Caki2 (cell line): ENCODE measurements around the gene IL17REL. TPM values are rescaled to one million over a fixed set of nuclear protein-coding genes. Genes with fewer than 3 reads are reported as not detected.
"Not testable (repeated sequence)": the region's sequence is repeated elsewhere in the genome, so short reads cannot be mapped to it uniquely, and the experiment has no call there.

Source experiments
- DNase-seq: peaks from one replicate; pipeline ENCODE4 v3.0.0-alpha.2; 2015; ENCODE audit warnings: low read depth
- in situ Hi-C: cut with HindIII; loops from 2 replicates; pipeline ENCODE4 v1.10.0; 2016; ENCODE audit warnings: low sequenced_read_pairs, low pct_unique_long_range_greater_than_20kb, mixed read lengths
- total RNA-seq: library from RNA; depleted of rRNA; stranded (reverse); fragments of >200 nt; shearing (Covaris generic); gene quantifications from 2 replicates; pipeline ENCODE4 v1.2.3, GENCODE V29; 2014; ENCODE audit warnings: low replicate concordance

The IL17REL gene
- total RNA-seq, 1 experiment from 2014 or later, result not detected

DNA sequence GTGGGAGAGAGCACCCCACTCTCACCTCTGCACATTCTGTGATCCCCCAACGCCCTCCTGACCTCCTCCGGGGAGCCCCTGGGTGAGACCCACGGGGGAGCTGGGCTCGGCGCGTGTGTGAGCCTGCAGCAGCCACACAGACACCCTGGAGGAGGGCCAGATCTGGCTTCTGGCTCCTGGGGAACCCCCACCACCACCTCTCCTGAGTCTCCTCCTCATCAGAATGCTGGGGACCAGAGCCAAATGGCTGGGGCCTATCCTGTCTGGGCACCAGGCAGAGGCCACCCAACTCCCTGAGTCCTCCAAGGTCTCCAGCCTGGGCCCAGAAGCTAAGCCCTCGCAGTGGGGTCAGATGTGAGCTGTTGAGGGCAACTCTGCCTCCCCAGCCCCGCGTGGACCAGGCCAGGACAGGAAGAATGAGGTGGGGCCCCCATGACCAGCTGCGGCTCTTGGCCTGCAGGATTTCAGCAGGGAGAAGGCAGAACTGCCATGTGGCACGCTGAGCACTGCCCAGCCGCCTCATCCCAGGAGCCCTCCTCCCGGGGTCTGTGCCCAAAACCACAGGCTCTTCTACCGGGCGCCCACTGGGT lies 57.5 kb downstream of the IL17REL start:
- in situ Hi-C loops, result no loop called here
- DNase-seq, result no peak

DNA sequence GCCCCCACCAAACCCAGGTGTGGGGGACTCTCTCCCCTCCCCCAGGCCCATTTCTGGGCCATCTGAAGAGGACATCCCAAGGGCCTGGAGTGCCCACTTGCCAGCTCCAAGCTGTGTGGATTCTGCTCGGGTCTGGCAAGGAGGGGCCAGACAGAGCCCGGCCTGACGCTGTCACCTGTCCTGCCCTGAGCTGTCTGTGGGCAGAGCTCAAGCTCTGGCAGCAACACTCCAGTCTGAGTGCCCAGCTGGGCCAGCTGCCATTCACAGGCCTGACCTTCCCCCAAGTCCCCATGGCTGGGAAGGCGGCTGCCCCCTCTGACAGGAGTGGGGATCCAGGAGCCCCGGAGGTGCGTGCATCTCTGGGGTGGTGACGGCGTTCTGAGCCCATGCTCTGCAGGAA lies 58.2 kb downstream of the IL17REL start:
- DNase-seq, result no peak
- in situ Hi-C loops, result no loop called here

DNA sequence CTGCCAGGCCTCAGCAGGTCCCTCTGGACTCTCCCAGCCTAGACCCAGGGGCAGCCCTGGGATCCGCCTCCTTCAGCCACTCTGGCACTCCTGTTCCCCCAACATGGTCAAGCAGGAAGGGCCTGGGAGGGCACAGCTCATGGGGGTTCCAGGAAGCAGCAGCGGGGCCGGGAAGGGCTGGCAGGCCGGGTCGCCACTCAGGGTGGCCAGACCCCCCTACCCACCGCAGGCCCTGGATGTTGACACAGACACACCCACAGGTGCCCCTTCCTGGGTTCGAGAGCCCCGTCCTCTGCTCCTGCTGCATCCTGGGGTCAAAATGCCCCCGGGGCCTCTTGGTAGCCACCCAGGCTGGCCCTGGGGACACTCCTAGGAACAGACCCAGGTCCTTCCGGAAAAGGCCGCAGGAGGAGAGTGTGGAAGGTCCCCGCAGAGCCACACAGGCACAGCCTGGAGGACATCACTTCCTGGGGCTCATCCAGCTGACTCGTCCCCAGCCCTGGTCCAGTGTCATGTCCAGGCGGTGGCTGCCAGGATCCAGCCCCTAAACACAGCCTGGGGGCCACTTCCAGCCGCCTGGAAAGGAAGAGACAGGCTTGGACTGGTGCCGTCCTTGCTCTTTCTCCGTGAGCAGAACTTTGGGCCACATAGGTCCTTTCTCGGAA lies 58.8 kb downstream of the IL17REL start:
- in situ Hi-C loops, result no loop called here
- no peak for DNase-seq

DNA sequence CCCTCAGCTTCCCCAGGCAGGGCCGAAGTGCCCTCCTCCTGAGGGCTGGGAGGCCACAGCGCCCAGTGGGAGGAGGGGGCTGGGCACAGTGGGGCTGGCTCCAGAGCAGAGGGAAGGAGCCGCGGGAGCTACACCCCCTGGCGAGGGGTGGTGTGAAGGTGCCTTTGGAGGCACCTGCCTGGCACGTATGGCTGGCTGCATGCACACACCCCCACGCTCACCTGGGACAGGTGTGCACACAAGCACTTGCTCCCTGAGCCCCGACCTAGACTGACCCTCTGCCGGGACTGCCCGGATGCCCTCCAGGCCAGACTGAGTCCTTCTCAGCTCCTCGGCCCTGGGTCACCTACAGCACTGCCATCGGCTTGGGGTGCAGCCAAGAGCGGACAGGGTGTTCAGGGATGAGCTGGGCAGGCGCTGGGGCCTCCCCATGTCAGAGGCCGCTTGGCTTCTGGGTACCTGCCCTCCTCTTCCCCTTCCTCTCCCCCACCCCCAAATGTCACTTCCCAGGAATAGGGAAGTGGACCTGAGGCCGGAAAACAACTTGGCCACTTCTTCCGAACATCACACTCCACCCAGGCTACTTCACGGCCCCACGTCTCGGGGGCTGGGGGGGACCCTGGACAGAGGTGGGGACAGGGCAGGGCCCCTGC lies 59.4 kb downstream of the IL17REL start:
- in situ Hi-C loops, result no loop called here
- no peak for DNase-seq

DNA sequence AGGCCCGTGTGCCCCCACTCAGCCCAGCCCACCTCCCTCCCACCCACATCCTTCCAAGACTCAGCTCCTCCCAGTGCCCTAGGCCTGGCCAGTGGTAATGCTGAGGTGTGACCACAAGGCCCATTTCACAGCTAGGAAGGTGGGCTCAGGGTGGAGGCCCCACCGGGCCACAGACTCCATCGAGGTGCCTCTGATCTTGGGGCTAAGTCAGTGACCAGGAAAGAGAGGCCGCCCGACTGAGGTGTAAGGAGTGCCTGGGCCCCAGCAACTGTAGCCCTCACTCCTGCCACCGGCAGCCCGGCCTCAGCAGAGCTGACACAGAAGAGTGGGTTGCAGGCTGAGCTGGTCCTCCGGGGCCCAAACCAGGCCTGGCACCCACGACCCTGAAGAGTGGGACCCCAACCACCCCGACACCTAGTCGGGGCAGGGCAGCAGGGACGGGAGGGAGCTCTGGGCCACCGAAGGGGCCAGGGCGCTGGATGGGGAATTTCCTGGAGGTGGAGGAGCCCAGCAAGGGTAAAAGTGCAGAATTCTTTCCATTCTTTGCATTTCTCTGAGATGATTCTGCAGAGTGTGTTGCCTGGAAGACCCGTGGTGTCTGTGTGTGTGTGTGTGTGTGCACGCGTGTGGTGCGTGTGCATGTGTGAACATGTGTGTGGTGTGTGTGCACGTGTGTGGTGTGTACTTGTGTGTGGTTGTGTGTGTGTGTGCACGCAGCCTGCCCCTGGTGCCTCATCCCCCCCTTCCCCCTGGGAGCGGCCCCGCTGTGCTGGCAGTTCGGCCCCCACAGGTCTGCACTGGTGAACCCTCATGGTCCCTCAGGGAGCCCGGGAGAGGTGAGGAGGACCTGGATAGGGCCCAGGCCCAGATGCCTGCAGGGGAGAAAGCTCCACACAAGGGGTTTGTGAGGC lies 60.3 kb downstream of the IL17REL start:
- in situ Hi-C loops, result no loop called here
- peak; percentile 77 for DNase-seq

DNA sequence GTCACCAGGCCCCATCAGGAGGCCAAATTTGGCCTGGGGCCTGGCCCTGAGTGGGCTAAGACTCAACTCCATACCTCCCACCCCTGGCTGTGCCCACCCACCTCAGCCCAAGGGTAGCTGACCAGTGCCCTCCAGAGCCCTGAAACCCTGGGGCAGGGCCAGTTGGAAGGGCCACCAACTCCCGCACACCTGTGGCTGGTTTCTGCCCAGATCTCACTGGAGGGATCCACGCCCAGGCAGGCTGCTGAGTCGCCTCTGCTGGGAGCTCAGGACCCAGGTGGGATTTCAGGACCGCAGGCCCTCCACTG lies 60.9 kb downstream of the IL17REL start:
- in situ Hi-C loops, result no loop called here
- DNase-seq, result no peak

DNA sequence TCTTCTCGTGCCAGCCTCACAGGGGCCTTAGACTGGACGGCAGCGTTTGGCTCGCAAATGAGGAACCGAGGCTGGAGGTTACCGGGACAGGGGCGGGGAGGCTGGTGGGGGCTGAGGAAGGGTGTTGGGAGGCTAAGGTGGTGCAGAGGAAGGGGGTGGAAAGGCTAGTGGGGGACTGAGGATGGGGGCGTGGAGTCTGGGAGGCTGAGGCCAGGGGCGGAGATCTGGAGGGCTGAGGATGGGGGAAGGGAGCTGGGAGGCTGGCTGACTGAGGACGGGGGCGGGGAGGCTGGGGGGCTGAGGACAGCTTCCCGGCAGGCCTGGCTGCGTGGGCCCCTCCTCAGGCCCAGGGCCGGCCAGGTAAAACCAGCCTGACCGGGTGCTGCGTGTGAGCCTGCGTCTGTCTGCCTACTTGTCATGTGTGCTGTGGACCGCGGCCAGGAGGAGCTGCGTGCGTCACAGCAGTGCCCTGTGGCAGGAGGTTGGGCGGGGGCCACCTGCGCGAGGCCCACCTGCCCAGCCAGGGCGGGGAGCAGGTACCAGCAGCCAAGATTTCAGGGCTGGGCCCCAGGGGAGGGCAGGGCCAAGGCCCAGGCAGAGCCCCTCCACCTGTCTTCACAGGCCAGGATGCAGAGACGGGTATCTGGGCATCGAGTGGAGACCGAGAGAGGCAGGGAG lies 61.4 kb downstream of the IL17REL start:
- peak; percentile 67 for DNase-seq
- in situ Hi-C loops, result no loop called here

DNA sequence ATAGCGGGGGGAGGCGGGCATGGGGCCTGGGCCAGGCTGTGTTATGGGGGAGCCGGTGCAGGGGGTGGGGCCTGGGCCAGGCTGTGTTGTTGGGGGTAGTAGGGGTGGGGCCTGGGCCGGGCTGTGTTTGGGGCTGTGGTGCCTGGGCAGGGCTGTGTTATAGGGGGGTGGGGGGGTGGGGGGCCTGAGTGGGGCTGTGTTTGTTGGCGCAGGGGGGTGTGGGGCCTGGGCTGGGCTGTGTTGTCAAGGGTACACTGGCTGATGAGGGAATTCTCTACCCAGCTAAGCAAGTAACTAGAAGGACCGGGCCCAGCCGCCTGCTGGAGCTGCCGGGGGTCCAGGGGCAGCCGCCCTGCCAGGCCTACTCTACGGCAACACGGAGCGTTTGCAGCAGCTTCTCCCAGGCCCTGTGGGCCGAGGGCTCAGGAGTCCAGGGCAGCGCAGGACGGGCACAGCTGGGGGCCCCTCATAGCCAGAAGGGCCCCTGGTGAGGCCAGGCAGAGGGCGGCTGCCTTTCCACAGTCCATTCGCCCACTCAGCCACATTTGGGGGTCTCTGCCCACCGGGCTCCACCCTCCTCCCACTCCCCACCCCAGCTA lies 62.1 kb downstream of the IL17REL start:
- DNase-seq, result no peak
- in situ Hi-C loops, result no loop called here

DNA sequence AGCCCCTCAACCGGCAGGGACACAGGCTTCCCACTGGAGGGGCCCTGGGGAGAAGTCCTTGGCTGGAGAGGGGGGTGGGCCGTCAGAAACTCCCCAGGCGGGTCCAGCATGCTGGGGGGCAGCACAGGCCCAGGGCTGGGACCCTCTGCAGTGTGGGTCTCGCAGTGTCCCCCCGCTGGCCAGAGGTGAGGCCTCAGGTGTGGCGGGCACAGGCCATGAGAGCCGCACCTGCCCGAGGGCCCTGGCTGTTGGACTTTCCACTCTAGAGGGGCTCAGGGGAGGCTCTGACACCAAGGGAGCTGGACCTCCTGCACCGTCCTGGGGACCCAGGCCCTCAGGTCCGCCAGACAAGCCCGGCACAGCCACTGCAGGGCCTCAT lies 62.7 kb downstream of the IL17REL start:
- in situ Hi-C loops, result no loop called here
- DNase-seq, result no peak

DNA sequence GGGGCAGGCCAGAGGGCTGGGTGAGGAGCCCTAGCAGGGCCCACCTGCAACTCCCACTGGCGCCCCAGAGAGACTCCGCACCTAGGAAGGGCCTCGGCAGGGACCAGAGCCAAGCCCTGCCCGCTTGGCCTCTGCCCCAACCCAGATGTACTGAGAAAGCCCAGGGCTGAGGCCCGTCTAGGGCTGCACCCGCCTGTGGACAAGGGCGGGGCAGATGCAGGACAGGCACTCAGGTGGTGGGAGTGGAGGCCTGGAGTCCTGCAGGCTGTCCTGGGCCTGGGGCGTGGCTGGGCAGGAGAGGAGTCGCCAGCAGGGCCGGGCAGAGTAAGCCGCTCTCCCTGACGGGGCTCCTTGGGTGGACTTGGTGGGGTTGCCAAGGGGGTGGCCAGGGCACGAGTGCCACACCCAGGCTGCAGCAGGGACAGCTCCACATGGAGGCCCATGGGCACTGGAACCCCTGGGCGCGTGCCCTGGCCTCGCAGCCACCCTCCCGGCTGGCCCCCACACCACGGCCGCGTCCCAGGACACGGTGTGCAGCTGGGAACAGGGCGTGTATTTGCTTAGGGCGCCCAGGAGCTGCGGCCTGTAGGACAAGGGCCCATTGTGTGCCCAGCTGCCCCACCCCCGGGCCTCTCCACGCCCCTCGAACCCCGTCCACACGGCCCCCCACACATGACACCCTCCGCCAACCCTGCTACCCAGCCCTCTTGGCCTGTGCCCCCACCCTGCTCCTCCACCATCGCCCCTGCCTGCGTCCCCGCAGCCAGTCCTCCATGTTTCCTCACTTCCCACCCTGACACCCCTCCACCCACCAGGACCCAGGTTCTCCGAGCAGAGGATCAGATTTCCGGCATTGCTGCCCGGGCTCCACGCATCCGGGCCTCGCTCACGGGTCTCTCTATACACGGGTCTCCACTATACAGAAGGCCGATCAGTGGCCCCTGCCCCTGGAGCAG lies 63.3 kb downstream of the IL17REL start:
- in situ Hi-C loops, result no loop called here
- DNase-seq, result peak; percentile 82

DNA sequence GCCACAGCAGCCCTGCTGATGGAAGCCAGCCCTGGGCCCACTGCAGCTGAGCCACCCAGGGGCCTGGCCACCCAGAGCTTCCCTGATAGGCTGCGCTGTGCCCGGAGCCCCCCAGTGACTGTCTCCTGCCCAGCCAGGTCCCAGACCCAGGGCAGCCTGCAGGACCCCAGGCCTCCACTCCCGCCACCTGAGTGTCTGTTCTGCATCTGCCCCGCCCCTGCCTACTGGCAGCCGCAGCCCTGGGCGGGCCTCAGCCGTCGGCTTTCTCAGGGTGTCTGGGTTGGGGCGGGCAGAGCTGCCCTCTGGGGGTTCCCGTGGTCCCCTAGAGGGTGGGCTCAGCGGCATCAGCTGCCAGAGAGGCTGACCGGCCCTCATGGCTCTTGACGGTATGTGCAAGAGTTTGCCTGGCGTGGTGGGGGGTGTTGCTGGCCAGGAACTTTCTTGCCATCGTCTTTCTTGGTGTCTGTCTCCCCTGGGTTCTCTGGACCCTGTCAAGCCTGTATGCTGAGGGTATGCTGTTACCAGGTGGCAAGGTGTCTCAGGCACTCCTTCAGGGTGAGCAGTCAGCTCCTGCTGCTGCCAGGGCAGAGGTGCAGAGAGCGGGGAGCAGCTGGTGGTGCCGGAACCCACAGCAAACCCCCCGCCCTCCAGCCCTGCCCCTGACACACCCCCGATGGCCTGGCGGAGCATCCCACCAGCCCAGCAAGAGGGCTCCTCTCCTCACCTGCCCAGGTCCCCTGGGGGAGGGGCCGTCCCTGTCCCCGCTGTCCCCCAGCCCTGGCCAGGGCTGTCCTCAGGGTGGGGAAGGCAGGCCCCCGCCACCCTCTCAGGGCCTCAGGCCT lies 64.2 kb downstream of the IL17REL start:
- no peak for DNase-seq
- in situ Hi-C loops, result no loop called here

DNA sequence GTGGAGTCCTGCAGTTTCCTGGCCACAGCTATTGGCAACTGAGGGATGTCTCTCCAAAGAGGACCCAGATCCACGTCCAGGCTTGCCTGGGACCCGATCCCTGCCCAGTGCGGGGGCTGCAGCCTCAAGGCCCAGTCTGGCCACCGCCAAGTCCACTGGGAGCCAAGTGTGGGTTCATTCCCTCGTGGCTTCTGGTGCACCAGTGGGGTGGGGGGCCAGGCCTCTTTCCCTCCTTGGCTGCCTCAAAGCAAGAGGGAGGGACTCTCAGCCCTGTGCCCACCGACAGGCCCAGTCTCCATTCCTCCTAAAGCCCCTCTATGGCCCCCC lies 65.3 kb downstream of the IL17REL start:
- no peak for DNase-seq
- in situ Hi-C loops, result no loop called here

DNA sequence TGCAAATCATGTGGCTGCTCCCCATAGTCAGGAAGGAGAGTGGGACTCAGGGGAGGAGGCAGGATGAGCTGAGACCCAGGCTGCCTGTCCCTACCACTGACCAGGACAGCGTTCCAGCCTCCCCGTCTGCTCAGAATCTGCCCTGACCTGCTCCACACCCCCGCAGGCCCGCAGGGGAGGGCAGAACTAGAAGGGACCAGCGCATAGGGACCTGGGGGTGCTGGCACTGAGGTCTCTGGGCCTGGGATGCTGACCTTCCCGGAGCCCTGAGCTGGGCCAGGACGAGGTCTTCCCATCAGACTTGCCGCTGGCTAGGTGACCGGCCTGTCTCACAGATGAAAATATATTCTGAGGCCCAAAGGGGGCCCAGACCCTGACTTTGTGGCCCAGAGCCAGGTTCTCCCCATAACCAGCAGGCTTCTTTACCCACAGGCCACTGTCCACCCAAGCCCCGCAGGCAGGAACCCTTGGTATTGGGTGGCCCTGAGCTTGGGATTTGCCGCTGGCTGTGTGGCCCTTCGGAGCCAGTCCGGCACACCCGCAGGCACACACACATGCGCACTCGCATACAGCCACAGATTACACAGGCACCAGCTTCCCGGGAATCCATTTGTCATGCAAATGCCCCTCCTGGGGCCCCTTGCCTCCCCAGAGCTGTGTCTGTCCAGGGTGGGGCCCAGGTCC lies 65.8 kb downstream of the IL17REL start:
- in situ Hi-C loops, result no loop called here
- DNase-seq, result no peak

DNA sequence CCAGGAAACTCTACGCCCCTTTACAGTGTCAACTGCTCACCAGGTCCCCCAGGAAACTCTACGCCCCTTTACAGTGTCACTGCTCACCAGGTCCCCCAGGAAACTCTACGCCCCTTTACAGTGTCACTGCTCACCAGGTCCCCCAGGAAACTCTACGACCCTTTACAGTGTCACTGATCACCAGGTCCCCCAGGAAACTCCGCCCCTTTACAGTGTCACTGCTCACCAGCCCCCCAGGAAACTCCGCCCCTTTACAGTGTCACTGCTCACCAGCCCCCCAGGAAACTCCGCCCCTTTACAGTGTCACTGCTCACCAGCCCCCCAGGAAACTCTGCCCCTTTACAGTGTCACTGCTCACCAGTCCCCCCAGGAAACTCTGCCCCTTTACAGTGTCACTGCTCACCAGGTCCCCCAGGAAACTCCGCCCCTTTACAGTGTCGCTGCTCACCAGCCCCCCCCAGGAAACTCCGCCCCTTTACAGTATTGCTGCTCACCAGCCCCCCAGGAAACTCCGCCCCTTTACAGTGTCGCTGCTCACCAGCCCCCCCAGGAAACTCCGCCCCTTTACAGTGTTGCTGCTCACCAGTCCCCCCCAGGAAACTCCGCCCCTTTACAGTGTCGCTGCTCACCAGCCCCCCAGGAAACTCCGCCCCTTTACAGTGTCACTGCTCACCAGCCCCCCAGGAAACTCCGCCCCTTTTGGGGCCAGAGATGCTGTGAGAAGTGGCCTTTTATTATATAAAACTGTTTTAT lies 67.3 kb downstream of the IL17REL start:
- peak; percentile 96 for DNase-seq
- in situ Hi-C loops, result not testable (repeated sequence)
